Astrocyte of the cerebellum (primary cell): Measurements from ENCODE around the gene ZNF561.
A peak's percentile ranks its signal among the peaks of the same experiment; 100 is the strongest.
"Not testable (repeated sequence)": the region's sequence is repeated elsewhere in the genome, so short reads cannot be mapped to it uniquely, and the experiment has no call there.

Experiments
- DNase-seq: peaks from one replicate; pipeline ENCODE4 v3.0.0-alpha.2; 2011; ENCODE audit warnings: low read depth
- H3K4me3 ChIP-seq: 2 replicates; pipeline ENCODE4 v1.5.1; 2011; ENCODE audit warnings: mild to moderate bottlenecking, low read depth, low read length, moderate library complexity
- in situ Hi-C: cut with HindIII; loops from 2 replicates; pipeline ENCODE4 v1.10.0; 2017; ENCODE audit warnings: low sequenced_read_pairs
- TF ChIP-seq, protein P1 (sequence below): IDR thresholded peaks from 2 replicates; pipeline ENCODE4 v1.5.1; 2012; ENCODE audit warnings: low read length, low read depth, moderate library complexity, mild to moderate bottlenecking; ENCODE audit errors: missing control alignments

Gene ZNF561

DNA sequence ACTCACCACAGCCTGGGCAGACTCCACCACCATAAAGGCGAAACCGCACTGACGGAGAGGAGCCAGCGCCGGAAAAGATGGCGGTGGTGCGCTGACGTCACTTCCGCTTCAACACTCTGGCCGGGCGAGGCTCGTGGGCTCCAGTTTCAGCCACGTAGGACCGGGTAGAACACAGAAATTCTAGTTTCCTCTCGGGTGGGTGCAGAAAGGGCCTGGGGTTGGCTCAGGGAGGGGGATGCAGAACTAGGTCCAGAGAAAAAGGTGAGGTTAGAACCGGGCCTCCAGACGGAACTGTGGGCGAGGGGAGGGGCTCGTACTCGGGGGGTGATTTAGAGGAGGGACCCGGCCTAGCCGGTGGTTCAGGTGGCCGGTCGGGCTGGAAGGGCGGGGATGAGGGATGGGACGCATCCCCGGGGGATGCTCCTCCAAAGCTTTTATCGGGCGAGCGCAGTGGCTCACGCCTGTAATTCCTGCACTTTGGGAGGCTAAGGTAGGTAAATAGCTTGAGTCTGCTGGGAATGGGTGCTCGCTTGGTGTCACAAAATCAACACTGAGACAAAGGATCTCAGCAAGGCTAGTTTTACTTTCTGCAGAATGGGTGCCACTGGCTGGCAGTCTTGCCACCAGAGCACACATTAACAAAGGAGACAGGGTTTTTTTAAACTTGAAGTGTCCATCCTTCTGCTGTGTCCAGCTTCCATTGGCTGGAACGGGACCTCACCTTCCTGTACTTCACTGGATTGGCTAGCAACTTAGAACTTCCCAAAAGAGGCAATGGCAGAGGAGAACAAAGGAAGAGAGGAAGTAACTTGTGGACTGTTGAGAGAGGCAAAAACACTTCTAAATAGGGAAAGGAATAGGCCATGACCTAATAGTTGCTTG is at the start of gene ZNF561:
TSS of gene ZNF561 (minus strand) at position 77 of the 882 bp plus-strand sequence. CDS start 1,776 bp downstream, outside the sequence.
- in situ Hi-C loops = no loop called here
- TF ChIP-seq, protein P1, sequence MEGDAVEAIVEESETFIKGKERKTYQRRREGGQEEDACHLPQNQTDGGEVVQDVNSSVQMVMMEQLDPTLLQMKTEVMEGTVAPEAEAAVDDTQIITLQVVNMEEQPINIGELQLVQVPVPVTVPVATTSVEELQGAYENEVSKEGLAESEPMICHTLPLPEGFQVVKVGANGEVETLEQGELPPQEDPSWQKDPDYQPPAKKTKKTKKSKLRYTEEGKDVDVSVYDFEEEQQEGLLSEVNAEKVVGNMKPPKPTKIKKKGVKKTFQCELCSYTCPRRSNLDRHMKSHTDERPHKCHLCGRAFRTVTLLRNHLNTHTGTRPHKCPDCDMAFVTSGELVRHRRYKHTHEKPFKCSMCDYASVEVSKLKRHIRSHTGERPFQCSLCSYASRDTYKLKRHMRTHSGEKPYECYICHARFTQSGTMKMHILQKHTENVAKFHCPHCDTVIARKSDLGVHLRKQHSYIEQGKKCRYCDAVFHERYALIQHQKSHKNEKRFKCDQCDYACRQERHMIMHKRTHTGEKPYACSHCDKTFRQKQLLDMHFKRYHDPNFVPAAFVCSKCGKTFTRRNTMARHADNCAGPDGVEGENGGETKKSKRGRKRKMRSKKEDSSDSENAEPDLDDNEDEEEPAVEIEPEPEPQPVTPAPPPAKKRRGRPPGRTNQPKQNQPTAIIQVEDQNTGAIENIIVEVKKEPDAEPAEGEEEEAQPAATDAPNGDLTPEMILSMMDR = no peak
- H3K4me3 ChIP-seq = peak within 1 kb of the TSS; percentile 91
- peak; percentile 89 for DNase-seq

DNA sequence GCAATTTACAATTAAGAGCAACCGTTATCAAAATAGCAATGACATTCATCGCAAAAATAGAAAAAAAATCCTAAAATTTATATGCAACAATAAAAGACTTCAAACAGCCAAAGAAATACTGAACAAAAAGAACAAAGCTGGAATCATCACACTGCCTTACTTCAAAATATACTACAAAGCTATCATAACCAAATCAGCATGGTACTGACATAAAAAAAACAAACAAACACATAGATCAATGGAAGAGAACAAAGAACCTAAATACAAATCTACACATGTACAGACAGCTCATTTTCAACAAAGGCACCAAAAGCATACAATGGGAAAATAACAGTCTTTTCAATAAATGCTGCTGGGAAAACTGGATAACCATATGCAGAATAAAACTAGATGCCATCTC is 47.5 kb upstream of the ZNF561 start:
- DNase-seq = no peak
- H3K4me3 ChIP-seq = no peak overlapping the region
- in situ Hi-C loops = no loop called here
- TF ChIP-seq, protein P1 = no peak

DNA sequence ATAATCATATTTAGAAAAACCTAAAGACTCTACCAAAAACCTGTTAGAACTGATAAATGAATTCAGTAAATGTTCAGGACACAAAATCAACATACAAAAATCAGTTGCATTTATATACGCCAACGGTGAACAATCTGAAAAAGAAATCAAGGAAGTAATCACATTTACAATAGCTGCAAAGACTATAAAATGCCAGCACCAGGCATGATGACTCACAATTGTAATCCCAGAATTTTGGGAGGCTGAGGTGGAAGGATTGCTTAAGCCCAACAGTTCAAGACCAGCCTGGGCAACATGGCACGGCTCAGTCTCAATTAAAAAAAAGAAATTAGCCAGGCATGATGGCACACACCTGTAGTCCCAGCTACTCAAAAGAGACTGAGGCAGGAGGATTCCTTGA is 46.9 kb upstream of the ZNF561 start:
- TF ChIP-seq, protein P1 = no peak
- no peak for DNase-seq
- no peak overlapping the region for H3K4me3 ChIP-seq
- in situ Hi-C loops = no loop called here

- H3K4me3 ChIP-seq = no peak overlapping the region
- DNase-seq = no peak
- TF ChIP-seq, protein P1 = no peak
- in situ Hi-C loops = no loop called here
Measured at GRCh38 chr19:9658769-9659168, 37.7 kb upstream of the ZNF561 start.

GRCh38 chr19:9653066-9653555 is 32.1 kb upstream of the ZNF561 start:
- DNase-seq, H3K4me3 ChIP-seq, in situ Hi-C loops: not testable (repeated sequence)

DNA sequence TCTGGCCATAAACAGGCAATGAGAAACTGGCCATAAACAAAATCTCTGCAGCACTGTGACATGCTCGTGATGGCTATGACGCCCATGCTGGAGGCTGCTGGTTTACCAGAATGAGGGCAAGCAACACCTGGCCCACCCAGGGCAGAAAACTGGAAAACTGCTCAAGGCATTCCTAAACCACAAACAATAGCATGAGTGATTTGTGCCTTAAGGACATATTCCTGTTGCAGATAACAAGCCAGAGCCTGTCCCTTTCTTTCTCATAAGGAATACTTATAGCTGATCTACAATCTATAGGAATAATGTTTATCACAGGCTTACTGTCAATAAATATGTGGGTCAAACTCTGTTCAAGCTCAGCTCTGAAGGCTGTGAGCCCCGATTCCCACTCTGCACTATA is 30.4 kb upstream of the ZNF561 start:
- DNase-seq, H3K4me3 ChIP-seq, in situ Hi-C loops: not testable (repeated sequence)

DNA sequence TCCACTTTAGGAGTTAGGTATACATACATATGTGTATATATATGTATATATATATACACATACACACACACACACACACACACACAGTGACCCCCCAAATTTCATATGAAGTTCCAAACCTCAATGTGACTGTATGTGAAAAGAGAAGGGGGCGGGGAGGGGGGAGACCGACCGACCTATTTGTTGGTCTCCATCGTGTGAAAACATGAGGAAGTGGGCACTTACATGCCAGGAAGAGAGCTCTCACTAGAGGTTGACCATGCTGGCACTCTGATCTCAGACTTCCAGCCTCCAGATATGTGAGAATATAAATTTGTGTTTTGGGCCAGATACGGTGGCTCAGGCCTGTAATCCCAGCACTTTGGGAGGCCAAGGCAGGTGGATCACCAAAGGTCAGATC is 29.3 kb upstream of the ZNF561 start:
- no peak overlapping the region for H3K4me3 ChIP-seq
- no peak for DNase-seq
- in situ Hi-C loops = no loop called here
- TF ChIP-seq, protein P1 = no peak
